Activated CD8-positive, alpha-beta memory T cell treated with anti-CD3 and anti-CD28 coated beads for 4 hours (primary cell): ENCODE data around the gene OTUB2.

ENCODE experiments used
- DNase-seq, 2 donors: peaks; one replicate each; pipeline ENCODE4 v3.0.0-alpha.2; 2020; ENCODE audit warnings: low read depth in 2 of 2

The OTUB2 gene

DNA sequence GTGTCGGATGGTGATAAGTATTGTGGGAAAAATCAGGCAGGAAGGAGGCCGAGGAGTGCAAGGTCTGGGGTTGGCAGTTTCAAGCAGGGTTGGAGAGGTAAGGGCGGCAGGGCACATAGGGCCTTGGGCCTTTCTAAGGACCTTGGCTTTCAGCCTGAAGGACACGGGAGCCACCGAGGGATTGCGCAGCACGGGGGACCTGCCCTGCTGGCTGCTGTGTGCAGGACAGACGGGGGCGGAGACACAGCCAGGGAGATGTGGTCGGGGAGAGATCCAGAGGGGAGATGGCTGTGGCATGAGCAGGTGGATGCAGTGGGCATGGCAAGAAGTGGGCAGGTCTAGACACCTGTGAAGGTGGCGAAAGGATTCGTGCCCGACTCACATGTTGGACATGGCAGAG is 14.7 kb downstream of the OTUB2 start:
- DNase-seq = no peak

DNA sequence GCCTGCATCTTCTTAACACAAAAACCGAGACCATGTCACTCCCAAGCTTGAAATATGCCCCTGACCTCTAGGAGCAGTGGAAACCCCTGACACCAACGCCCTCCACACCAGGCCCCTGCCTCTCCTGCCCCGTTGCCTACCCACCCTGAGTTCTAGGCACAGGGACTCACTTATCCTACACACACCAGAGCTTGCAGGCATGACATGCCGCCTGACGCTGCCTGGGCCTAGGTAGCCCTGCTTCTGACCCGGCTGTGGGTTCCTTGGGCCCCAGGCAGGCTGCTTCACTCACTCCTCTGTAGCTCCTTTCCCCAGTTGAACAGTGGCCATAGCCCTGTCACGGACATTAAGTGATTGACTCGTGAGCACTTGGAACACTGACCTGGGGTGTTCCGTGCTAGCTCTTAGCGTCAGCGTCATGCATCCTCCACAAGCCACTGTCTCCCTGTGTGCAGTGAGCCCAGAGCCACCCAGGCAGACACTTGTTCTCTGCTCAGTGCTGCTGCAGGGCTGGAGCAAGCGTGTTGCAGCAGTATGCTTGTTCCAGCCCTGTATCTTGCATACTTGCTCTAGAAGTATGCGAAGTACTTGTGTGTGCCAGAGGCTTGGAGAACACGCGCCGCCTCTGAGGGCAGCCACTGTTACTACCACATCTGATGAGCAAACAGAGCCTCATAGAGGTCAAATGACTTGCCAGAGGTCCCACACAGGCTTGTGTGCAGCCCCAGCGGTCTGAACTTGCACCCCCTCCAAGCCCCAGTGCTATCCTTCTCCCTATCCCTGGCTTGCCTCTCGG is 15.6 kb downstream of the OTUB2 start:
- no peak for DNase-seq

DNA sequence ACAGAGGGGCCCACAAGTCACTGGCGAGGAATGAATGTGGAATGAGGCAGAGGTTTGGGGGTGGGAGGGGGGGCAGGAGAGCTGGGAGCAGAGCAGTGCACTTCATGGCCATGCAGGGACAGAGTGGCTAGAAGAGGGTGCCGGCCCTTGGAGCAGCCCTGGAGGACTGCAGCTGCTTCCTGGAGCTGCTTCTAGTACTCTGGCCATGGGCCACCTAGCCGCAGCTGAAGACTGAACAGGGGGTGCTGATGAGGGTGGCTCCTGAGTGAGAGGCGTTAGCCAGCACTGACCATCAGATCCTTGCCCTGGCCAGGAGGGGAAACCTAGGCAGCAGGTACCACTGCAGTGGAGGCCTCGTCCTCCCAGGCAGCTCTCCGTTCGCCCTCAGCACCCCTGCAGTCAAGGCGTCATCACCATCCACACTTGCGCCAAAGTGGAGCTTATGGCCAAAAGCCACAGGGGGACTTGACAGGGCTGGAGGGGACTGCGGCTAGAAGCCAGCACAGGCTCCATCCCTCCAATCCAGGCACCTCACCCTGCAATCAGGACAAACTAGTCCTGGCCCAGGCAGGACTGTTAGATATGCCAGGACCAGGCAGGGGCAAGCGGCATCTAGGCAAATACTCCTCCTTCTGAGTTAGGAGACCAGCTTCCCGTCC is 16.4 kb downstream of the OTUB2 start:
- no peak for DNase-seq

DNA sequence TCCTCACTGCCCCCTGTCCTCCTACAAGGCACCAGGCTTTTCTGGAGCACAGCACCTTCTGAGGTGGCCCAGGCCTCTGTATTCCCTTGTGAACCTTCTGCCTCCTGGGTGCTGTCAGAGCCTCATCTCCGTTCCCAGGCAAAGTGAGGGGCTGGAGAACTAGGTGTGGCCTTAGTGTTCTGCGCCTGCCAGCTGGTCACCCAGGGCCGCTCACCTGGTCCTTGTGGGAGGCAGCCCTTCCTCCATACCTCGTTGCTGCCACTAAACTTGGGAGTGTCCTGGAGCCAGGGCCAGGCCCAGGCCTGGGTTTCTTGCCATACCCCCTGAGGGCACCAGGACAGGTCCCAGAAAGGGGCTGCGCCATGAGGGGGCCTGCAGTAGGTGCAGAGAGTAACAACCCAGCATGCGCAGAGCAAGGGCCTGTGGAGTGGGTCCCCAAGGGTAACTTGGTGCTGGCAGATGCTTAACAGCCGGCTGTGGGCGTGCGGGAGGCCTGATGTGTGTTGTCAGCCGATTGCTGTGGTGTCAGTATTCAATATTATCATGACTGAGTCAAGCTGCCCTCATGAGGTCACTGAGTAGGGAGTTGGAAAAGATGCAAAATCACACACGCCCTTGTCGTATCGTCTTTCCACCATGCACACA is 17.1 kb downstream of the OTUB2 start:
- no peak for DNase-seq

DNA sequence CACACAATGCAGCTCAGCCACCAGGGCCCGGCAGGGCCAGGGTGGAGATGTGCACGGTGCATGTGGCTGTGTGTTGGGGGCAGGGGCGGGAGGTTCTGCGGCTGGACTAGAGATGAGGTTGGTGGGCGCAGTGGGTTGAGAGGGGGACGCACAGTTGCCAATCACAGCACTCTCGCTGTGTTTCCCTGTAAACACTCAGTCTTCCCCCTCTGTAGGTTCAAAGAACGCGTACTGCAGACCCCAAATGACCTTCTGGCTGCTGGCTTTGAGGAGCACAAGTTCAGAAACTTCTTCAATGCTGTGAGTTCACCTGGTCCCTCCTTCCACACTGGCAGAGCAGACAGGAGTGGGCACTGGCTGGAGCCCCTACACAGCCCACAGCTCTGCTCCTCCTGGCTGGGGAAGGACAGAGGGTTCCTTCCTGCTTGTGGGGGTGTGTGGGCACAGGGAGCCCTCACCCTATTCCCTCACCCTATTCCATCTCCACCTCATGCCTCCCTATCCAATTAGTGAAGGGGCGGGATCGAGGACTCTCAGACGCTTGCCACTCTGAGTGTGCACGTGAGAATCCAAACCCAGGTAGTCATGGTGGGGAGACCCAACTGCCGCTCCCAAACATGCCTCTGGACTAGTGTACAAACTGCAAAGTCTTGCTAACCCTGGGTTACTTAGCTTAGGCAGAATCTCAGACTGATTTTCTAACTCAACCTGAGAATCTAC is 17.8 kb downstream of the OTUB2 start:
- no peak for DNase-seq

DNA sequence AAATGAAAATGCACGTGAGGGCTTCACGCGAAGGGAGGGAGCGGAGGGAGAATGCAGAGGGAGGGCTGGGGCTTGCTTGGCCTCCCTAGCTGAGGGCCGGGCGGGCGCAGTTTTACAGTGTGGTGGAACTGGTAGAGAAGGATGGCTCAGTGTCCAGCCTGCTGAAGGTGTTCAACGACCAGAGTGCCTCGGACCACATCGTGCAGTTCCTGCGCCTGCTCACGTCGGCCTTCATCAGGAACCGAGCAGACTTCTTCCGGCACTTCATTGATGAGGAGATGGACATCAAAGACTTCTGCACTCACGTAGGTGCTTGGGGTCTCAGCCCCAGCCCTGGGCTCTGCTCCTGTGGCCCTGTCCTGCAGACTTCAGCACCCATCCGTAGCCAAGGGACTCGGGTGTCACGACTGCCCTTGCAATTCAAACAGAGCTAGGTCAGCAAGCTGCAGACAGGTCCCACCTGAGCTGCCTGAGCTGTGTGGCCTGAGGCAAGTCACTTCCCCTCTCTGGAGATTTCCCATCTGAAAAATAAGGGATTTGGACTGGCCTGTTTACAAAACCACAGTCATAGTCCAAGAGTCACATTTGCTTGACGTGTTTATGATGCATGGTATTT is 18.4 kb downstream of the OTUB2 start:
- no peak for DNase-seq

DNA sequence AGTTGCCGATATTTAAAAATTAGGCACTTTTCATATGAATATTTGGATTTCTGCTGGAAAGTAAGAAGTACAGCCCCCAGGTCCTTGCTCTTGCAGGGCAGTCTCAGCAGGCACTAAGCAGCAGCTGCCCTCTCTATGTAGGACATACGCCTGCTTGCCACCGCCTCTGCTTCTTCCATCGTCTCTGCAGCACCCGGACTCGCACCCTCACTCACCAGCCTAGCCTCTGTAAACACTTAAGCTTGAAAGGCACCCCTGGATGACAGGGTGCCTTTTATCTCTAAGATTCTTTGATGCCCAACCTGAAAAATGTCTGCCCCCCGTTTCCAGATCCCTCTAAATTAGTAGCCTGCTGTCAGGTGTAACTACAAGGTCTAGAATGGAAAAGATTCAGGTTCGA is 19.0 kb downstream of the OTUB2 start:
- DNase-seq = no peak

DNA sequence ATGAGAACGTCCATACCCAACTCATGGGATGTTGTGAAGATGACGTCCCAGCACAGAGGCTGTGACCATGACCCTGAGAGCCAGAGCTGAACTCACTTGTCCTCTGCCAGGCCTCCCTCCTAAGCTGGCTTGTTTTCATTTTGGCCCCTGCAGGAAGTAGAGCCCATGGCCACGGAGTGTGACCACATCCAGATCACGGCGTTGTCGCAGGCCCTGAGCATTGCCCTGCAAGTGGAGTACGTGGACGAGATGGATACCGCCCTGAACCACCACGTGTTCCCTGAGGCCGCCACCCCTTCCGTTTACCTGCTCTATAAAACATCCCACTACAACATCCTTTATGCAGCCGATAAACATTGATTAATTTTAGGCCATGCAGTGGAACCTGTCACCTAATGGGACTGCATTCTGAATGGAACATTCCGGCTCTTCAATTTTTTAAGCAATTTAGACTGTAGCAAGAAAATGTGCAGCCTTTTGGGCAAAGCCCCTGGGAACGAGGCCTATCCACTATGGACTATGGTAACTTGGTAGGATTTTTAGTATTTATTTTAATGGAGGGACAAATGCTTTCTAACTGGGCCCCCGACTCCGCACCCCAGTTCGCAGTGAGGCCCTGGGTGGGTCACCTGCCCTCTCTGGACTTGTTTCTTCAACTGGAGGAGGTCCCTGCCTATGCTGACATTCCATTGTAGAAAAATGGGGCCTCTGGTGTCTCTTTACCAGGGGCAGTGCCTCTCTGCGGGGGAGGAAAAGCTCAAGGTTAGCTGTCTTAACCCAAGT is 19.6 kb downstream of the OTUB2 start:
- no peak for DNase-seq

DNA sequence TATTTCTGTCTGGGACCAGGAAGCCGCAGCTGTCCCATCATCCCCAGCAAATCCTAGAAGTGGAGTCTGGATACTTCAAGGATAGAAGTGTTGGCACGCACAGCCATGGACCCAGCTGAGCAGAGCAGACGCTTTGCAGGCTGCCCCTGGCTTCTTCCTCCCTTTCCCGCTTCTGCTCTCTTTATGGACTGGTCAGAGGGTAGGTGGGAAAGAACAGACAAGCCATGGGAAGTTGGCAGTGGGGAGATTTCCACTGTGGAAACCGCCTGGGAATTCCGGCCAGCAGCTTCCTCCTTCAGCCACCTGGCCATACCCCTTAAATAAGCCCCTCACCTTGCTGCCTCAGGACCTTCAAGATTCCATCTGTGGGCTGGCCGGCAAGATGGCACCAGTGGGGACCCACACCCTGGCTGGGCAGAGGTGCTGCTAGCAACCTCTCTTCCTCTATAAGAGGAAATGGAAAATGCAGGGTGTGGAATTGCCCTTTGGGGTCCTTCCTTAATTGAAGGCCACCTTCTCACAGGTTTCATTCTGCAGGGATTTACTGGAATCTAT is 20.6 kb downstream of the OTUB2 start:
- DNase-seq = no peak

DNA sequence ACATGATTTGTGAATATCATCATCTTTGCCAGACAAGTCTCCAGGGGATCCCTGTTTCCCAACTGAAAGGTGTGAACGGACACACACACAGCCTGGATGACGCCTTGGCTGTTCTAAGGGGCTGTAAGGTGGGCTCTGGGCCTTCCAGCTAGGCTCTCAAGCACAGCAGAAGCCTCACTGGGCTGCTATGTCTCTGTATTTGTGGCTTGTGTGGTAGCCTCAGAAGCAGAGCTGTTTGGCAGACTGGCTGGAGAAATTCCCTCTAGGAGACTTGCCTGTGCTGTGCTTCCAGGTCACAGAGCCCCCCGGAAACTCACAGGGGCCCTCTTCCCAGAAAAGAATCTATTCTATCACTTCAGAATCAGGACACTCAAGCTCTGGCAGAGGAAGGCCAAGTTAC is 21.4 kb downstream of the OTUB2 start:
- DNase-seq = no peak

DNA sequence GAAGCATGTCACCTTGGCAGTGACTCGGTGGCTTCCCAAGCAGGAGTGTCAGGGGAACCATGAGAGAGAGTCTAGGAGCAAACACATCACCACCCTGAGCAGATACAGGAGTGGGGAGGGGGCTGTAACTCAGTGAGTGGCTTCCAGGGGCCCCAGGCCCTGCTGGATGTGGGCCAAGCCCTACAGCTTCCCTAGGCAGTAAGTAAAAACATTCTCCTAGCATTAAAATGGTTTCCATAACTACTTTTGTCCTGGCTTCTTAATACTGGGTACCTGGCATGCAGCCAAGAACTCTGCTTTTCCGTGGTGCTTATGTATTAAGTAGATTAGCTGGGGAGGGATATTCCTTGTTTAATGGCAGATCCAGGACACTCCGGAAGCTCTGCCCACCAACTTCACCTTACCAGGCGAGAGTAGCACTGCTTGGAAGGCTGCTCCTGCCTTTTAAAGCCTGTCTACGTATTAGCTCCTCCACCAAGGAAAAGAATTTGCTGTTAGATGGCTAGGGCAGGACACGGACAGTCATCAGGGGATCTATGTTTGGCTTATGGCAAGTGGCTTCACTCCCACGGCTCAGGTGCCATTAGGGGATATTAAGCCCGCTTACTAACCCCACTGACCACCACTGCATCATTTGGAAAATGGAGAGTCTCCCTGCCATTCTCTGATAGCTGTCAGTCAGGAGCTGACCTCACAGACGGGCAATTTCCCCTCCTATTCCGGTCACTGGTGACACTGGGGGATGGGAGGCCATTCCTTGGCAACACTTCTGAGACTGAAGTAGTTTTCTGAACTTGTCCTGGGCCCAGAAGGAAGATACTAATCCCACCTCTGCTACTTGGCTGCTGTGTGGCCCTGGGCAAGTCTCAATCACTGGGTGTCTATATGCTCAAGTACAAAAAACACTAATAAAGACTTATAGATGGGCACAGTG is 22.8 kb downstream of the OTUB2 start:
- DNase-seq = no peak

DNA sequence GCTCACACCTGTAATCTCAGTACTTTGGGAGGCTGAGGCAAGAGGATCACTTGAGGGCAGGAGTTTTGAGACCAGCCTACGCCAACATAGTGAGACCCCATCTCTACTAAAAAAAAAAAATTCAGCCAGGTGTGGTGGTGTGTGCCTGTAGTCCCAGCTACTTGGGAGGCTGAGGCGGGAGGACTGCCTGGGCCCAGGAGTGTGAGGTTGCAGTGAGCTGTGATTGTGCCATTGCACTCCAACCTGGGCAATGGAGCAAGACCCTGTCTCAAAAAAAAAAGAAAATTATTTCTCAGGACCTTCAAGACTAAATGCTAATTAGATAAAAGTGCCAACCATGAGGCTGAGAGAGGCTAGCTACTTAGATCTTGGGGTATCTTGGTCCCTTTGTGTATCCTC is 23.5 kb downstream of the OTUB2 start:
- DNase-seq = no peak

DNA sequence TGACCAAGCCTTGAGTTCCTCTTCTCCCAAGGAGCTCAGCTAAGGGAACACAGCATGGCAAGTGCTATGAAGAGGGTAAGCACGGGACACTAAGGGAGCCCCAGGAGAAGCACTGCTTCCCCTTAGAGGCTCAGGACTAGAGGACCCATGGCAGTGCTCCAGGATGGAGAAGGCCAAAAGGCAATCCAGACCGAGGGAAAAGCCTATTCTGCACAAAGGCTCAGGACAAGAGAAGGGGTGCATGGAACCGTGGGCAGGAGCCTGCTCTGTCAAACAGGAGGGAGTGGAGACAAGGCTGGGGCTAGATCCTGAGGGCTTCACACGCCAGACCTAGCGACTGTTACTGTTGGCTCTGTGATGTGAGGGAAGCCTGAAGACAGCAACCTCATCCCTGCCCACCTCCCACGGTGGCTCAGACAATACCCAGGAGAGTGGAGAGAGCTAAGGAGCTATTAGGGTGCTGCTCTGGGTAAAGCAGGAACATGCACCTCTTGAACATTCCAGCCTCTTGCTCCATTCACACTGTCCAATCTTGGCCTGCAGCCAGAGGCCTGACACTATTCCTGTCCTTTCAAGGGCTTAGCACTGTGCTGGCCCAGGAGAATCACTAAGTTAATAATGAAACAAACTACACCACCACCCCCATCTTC is 24.2 kb downstream of the OTUB2 start:
- no peak for DNase-seq

DNA sequence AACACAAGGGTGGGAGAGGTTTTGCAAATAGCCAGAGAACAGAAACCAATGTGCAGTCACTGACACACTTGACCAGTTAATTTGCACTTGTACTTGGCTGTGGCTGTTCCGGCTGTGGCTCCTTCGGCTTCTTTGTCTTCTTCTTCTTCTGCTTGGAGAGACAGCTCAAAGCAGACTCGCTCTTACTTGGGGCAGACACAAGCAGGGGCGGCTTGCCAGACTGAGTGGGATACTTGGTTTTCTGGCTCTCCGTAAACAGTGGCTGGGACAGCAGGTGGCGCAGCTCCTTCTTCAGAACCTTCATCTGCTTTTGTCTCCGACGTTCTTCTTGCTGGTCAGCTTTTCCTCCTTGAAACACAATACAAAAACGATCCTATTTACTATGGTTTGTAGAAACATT is 25.0 kb downstream of the OTUB2 start:
- DNase-seq = no peak

DNA sequence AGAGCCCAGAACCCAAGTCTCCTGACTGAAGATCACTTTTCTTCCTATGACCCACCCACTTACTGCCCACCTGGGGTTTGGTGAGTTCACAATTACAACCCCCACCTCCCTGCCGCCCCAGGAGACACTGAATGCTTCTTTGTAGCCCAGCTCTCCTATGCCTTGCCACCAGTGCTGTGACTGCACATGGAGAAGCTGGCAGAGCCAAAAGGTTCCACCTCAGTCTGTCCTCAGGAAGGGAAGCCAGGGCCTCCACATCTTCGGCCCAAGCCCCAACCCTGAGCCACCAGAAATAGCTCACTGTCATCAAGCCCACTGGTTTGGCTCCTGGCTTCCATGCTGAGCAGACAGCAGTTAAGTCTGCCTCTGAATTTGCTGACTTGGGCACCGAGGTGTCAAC is 25.6 kb downstream of the OTUB2 start:
- DNase-seq = no peak

DNA sequence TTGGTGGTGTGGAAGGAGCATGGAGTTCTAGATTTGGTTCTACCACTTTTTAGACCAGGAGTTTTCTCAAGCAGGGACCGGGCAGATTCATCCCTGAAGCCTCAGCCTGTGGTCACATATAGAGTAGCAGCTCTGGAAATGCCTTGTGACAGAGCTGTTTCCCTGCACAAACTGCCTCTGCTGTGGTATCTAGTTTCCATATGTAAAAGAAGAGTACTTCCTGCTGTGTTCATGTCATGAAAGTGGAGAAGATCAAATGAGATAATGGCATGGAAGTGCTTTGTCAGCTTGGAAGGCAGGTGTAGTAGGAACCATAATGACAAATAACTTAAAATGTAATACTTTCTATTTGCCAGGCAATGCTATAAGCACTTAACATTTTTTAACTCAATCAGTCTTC is 26.1 kb downstream of the OTUB2 start:
- DNase-seq = no peak

DNA sequence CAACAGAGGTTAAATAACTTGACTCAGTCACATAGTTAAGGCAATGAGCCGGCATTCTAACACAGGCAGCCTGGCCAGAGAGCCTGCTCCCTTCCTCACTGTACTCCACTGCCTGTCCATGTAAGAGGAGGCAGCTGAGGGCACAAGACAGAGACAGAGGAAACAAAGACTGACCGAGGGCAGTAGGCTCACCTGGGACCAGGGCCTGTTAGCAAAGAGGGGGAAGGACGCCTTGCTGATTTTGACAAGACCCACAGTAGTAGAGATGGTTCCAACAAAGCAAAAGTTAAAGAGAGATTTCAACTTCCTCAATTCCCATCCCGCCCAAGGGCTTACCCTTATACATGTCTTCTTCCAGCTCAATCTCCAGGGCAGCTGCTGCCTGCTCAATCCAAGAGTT is 26.5 kb downstream of the OTUB2 start:
- no peak for DNase-seq

DNA sequence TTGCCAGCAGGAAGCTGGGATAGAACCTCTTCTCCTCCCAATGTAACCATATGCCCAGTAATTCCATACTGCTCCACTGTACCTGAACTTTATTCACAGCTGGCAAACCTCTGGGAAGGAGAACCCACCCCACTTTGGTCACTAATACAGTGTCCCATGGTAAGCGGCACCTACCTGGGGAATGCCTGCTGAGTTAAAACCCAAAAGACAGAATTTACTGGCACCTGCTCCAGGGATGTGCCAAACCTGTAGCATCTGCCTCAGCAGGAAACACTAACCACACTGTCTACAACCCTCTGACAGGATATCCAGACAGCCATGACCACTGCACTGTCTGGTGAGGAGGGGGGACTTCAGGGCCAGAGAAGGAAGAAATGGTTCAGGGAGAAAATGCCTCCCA is 28.3 kb downstream of the OTUB2 start:
- no peak for DNase-seq

DNA sequence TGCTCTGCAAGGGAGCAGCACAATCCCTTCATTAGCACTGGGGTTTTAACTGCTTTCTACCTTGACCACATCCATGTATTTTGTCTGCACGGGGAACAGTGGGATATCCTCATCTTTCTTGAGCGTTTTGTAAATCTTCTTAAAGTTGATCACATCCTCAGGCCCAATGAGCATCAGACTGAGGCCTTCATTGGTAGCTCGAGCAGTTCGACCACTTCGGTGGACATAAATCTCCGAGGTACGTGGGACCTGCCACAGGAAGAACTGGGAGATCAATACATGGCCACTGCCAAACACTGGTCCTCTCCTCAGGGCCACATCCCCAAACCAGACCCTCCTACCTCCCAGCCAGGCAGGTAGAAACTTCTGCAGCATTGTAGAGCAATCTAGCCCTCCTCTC is 28.8 kb downstream of the OTUB2 start:
- DNase-seq = no peak
